Urothelium cell line (cell line): ENCODE data around the gene OTOS.
A peak's percentile ranks its signal among the peaks of the same experiment; 100 is the strongest.

Source experiments
- DNase-seq: peaks from one replicate; pipeline ENCODE4 v3.0.0; 2011; ENCODE audit warnings: low spot score, mixed read lengths
- FAIRE-seq: peaks from 2 replicates; lab custom pipeline; 2011; peaks lifted over from hg19 to GRCh38; lab: Jason Lieb, UNC

The OTOS gene

GRCh38 chr2:240125742-240126141 is 14.7 kb downstream of the OTOS start:
- FAIRE-seq (no peak), DNase-seq (no peak)

DNA sequence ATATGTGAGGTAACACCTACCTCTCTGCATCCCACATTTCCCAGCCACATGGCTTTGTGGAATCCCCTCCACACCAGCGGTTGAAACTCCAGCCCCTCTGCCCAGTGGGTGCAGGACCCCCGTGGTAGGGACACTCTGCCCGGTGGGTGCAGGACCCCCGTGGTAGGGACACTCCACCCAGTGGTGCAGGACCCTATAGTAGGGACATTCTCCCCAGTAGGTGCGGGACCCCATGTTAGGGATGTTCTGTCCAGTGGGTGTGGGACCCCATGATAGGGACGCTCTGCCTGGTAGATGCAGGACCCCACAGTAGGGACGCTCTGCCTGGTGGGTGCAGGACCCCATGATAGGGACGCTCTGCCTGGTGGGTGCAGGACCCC is 15.8 kb downstream of the OTOS start:
- DNase-seq (no peak), FAIRE-seq (no peak)

- peak; percentile 13 for FAIRE-seq
- DNase-seq, result no peak
These were observed 16.4 kb downstream of the OTOS start for GRCh38 chr2:240123821-240124650.

DNA sequence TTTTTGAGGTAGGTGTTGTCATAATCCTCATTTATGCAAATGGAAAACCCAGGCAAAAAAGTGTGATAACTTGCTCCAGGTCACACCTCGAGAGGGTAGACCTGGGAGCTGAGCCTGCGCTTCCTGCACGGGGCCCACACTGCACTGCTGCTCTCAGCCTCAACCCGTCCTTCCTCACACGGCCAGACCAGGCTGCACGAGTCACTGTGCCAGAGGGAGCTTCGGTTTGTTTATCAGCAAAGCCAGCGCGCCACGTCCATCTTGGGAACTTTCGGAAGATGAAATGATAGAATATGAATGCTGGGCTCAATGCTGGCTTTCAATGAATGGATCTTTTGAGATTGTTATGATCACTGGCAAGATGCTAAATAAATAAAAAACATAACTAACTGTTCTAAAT is 18.8 kb downstream of the OTOS start:
- no peak for DNase-seq
- no peak for FAIRE-seq

- FAIRE-seq, result no peak
- DNase-seq, result no peak
These were observed 19.3 kb downstream of the OTOS start for GRCh38 chr2:240121190-240121589.

DNA sequence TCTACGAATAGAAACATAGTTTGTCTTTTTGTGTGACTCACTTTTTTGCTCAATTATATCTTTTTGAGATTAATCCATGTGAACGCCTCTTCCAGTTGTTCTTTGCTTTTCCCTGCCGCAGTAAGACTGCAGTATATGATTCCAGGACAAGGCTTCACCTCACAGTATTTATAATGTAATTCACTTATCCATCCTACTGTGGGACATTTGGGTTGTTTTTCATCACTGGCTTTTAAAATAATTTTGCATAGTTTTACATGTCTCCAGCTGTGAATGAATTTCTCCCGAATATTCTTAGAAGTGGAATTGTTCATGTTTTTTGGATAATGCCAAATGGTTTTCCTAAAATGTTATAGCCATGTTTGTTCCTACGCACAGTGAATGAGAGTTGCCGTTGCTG is 26.2 kb downstream of the OTOS start:
- no peak for DNase-seq
- FAIRE-seq, result no peak

- FAIRE-seq, result no peak
These were observed 27.4 kb downstream of the OTOS start for GRCh38 chr2:240112914-240113690.

GRCh38 chr2:240111253-240111652 is 29.2 kb downstream of the OTOS start:
- FAIRE-seq (no peak), DNase-seq (no peak)

More at GRCh38 chr2:240112914-240113690, 27.4 kb downstream of the OTOS start:
- DNase-seq, result no peak

DNA sequence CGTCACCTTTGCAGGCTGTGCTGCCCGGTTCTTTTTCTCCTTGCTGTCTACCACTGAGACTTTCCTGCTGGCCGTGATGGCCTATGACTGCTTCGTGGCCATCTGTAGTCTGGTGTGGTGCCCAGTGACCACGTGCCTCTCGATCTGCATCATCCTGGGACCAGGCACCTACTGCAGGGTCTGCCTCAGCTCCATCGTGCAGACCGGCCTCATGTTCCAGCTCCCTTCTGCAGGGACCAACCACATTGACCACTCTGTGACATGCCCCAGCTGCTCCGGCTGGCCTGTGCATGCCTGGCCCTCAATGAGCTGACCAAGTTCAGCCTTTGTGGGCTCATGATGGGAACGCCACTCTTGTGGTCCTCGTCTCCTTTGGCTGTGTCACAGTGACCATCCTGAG is 31.1 kb downstream of the OTOS start:
- DNase-seq, result no peak
- no peak for FAIRE-seq

- FAIRE-seq, result no peak
These were observed 33.0 kb downstream of the OTOS start for GRCh38 chr2:240107477-240107796.

GRCh38 chr2:240106765-240107476 is 33.5 kb downstream of the OTOS start:
- FAIRE-seq (no peak), DNase-seq (no peak)

More at GRCh38 chr2:240107477-240107796, 33.0 kb downstream of the OTOS start:
- DNase-seq, result no peak

DNA sequence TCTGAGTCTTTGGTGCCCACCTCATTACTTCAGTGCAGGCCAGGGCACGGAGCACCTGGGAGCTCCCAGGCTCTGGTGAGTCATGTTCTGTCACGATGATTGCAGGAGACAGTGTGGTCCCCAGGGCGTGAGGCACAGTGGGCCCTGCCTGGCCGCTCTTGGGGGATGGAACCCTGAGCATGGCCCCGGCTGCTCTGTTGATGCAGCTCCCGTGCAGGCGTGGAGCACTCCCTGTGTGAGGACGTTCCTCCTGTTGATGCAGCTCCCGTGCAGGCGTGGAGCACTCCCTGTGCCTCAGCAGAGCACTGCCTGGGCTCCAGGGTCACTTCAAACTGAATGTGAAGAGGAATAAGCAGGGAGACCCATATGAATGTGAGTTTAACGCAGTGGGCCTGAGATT is 34.5 kb downstream of the OTOS start:
- no peak for FAIRE-seq

GRCh38 chr2:240103136-240103535 is 37.3 kb downstream of the OTOS start:
- DNase-seq (no peak), FAIRE-seq (peak; percentile 67)

More for the DNA sequence above, 34.5 kb downstream of the OTOS start:
- no peak for DNase-seq

DNA sequence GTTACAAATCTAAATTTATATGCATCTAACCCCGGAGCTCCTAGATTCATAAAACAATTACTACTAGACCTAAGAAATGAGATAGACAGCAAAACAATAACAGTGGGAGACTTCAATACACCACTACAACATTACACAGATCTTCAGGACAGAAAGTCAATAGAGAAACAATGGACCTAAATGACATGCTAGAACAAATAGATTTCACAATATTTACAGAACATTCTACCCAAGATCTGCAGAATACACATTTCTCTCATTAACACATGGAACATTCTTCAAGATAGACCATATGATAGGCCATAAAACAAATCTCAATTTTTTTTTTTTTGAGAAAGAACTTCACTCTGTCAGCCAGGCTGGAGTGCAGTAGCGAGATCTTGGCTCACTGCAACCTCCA is 42.1 kb downstream of the OTOS start:
- no peak for DNase-seq
- no peak for FAIRE-seq

DNA sequence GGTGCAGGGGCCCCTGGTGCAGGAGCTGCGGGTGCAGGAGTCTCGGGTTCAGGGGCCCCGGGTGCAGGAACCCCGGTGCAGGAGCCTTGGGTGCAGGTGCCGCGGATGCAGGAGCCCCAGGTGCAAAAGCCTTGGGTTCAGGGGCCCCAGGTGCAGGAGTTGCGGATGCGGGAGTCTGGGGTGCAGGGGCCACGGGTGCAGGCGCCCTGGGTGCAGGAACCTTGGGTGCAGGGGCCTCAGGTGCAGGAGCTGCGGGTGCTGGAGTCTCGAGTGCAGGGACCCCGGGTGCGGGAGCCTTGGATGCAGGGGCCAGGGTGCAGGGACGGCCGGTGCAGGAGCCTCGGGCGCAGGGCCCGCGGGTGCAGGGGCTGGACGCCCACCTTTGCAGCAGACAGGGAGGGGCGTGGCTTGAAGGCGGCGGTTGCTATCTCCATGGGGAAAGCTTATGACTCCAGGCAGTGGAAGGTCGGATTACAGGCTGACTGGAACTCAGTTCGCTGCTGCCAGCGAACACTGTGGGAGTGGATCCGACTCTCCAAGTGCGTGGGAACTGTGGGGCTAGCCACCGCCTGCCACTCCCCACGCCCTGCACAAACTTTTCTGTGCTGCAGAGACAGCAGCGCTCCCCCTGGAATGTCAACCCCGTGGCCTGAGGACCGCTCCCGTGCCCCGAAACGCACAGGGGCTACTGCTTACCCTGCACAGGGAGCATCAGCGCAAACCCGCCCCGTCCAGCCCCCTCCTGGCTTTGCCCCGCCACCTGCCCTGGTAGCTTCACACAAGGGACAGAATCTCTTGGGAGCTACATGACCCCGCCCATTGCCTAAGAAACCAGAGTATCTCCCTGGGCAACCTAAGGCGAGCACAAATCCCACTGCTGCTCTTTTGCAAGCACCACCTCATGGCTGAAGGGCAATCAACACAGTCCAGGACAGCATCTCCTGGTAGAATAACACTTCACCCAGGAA is 44.6 kb downstream of the OTOS start:
- FAIRE-seq, result no peak
- DNase-seq, result no peak

- FAIRE-seq (no peak), DNase-seq (no peak)
These were observed 51.2 kb downstream of the OTOS start for GRCh38 chr2:240089306-240089705.
